ENCODE results near the gene TIAM1. TPM values are rescaled to one million over a fixed set of nuclear protein-coding genes. Genes with fewer than 3 reads are reported as not detected.

TIAM1 gene
- total RNA-seq, 1 donor from 2014 or later = 2.7 TPM

GRCh38 chr21:31103571-31104265, 240.3 kb downstream of the TIAM1 start:
- Histone ChIP-seq H3K27ac (no peak overlapping the region), H3K36me3 (no peaks in the 10 kb centered on the region), H3K4me1 (no peaks in the 10 kb centered on the region), H3K4me3 (no peak overlapping the region), H3K27me3 (no peaks in the 10 kb centered on the region), H3K9me3 (no peaks in the 10 kb centered on the region)
- intact Hi-C loops (cut with DNase I) = loop anchor here (10.0 kb wide), 1 partner anchor 501 kb away; no protein-coding TSS in a partner anchor
- no peak for DNase-seq (ENCODE audit: low spot score in 2 of 2)
- TF ChIP-seq, protein P1, sequence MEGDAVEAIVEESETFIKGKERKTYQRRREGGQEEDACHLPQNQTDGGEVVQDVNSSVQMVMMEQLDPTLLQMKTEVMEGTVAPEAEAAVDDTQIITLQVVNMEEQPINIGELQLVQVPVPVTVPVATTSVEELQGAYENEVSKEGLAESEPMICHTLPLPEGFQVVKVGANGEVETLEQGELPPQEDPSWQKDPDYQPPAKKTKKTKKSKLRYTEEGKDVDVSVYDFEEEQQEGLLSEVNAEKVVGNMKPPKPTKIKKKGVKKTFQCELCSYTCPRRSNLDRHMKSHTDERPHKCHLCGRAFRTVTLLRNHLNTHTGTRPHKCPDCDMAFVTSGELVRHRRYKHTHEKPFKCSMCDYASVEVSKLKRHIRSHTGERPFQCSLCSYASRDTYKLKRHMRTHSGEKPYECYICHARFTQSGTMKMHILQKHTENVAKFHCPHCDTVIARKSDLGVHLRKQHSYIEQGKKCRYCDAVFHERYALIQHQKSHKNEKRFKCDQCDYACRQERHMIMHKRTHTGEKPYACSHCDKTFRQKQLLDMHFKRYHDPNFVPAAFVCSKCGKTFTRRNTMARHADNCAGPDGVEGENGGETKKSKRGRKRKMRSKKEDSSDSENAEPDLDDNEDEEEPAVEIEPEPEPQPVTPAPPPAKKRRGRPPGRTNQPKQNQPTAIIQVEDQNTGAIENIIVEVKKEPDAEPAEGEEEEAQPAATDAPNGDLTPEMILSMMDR (IDR thresholded peaks at IDR 0.05) = no peak

DNA sequence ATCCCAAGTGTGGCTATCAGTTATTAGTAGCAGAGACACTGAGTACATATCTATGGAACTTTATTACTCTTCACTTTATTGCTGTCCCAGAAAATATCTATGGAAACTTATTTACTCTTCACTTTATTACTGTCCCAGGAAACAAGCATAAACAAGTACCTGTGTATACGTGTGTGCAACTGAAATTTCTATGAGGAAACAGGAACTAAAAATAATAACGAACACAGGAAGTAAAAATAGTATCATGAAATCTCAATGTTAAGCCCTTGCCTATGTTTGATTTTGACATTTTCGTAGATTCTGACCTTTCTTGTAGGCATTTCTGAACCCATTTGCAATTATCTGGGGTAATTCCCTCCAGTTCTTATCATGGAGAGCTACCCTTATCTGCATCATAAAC, 240.9 kb downstream of the TIAM1 start:
- intact Hi-C loops (cut with DNase I) = loop anchor here (10.0 kb wide), 1 partner anchor 502 kb away; no protein-coding TSS in a partner anchor
- H3K9me3 ChIP-seq = no peaks in the 10 kb centered on the region
- DNase-seq (ENCODE audit: low spot score in 2 of 2) = no peak
- no peaks in the 10 kb centered on the region for H3K27me3 ChIP-seq
- no peaks in the 10 kb centered on the region for H3K36me3 ChIP-seq
- TF ChIP-seq, protein P1 (IDR thresholded peaks at IDR 0.05) = no peak
- H3K4me3 ChIP-seq = no peak overlapping the region
- no peak overlapping the region for H3K27ac ChIP-seq
- no peaks in the 10 kb centered on the region for H3K4me1 ChIP-seq

DNA sequence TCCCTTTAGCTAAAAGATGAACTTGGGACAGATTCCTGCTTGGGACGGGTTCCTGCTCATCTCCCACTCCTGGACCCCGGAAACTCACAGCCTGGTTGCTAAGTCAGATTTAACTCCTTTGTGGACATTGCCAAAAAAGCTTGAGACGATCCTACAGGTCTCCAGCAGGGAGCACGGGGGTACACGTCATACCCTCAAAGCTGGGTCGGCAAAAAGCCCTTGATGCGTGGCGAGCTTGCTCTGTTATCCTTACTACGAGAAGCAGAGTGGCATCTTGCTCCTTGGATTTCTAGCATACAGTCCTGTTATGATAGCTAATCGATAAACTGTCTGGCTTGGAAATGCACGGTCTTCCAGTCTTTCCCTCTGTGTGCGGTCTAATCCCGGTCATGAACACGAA, 244.9 kb downstream of the TIAM1 start:
- Histone ChIP-seq H3K27ac (no peak overlapping the region), H3K36me3 (no peaks in the 10 kb centered on the region), H3K27me3 (no peaks in the 10 kb centered on the region), H3K4me3 (no peak overlapping the region), H3K4me1 (no peaks in the 10 kb centered on the region), H3K9me3 (no peaks in the 10 kb centered on the region)
- DNase-seq (ENCODE audit: low spot score in 2 of 2) = no peak
- TF ChIP-seq, protein P1 (IDR thresholded peaks at IDR 0.05) = no peak
- intact Hi-C loops (cut with DNase I) = no loop called here

DNA sequence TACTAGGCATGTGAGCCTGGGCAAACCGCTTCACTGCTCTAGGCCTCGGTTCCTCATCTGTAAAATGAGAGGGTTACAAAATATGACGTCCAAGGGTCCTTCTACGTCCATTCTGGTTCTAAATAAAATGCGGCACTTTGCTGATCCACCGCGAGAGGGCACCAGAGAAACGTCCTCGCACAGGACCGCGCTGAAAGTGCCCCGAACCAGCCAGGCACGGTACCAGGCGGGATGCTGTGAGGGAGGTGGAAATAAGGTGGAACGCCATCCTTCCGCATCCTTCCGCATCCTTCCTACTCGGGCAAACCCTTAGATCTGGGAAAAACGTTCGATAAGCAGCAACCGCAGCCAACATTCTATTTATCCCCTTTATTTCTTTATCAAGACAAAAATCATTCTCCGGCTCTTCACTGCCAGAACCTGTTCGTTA, 245.5 kb downstream of the TIAM1 start:
- peak in 1 of 2 donors; percentile 73 for DNase-seq (ENCODE audit: low spot score in 2 of 2)
- intact Hi-C loops (cut with DNase I) = no loop called here
- H3K4me3 ChIP-seq = no peak overlapping the region

DNA sequence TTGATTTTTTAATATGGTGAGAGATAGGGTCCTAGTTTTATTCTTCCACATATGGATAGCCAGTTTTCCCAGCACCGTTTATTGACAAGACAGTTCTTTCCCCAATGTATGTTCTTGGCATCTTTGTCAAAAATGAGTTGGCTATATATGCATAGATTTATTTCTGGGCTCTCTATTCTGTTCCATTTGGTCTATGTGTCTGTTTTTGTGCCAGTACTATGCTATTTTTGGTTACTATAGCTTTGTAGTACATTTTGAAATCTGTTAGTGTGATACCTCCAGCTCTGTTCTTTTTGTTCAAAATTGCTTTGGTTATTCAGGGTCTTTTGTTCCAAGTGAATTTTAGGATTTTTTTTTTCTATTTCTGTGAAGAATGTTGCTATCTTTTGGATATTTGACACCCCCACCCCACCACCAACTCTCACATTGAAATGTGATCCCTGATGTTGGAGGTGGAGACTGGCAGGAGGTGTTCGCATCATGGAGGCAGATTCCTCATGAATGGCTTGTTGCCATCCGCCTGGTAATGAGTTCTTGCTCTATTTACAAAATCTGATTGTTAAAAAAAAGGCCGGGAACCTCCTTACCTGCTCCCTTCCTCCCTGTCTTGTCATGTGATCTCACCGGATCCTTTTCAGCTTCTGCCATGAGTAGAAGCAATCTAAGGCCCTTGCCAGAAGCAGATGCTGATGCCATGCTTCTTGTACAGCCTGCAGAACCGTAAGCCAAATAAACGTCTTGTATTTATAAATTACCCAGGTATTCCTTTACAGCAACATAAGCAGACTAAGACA, 251.0 kb downstream of the TIAM1 start:
- TF ChIP-seq, protein P1 (IDR thresholded peaks at IDR 0.05) = no peak
- Histone ChIP-seq H3K27me3 (no peaks in the 10 kb centered on the region), H3K36me3 (no peaks in the 10 kb centered on the region), H3K4me1 (no peaks in the 10 kb centered on the region), H3K9me3 (no peaks in the 10 kb centered on the region), H3K4me3 (no peak overlapping the region), H3K27ac (no peak overlapping the region)
- intact Hi-C loops (cut with DNase I) = no loop called here
- no peak for DNase-seq (ENCODE audit: low spot score in 2 of 2)

More for the DNA sequence above, 245.5 kb downstream of the TIAM1 start:
- H3K27me3 ChIP-seq = no peaks in the 10 kb centered on the region
- no peaks in the 10 kb centered on the region for H3K36me3 ChIP-seq
- no peaks in the 10 kb centered on the region for H3K9me3 ChIP-seq
- TF ChIP-seq, protein P1 (IDR thresholded peaks at IDR 0.05) = peak; percentile 9 to 64 (median 37)
- H3K27ac ChIP-seq = no peak overlapping the region
- H3K4me1 ChIP-seq = no peaks in the 10 kb centered on the region

Measured in ascending aorta (tissue), 2 donors.